Prostate gland (tissue), 2 donors: Measurements from ENCODE around the gene TUT7. TPM values are rescaled to one million over a fixed set of nuclear protein-coding genes. Genes with fewer than 3 reads are reported as not detected.

Source experiments
- DNase-seq: peaks from one replicate; pipeline ENCODE4 v3.0.0-alpha.2; 2019; ENCODE audit warnings: low spot score
- H3K27ac ChIP-seq, 2 donors: fragments of 200-600 bp; sonication (generic); 2 replicates each; pipeline ENCODE4 v1.5.1; 2017 to 2019
- H3K27me3 ChIP-seq: fragments of 200-600 bp; sonication (generic); replicated peaks from 2 replicates; pipeline ENCODE4 v1.5.1; 2019; ENCODE audit not compliant: insufficient read depth
- H3K36me3 ChIP-seq, 2 donors: fragments of 200-600 bp; sonication (generic); 1 replicate in 1 of 2; 2 replicates in 1 of 2; pipeline versions ENCODE4 v1.5.1 to v1.8.1; 2017 to 2019
- H3K4me1 ChIP-seq: fragments of 200-600 bp; sonication (generic); replicated peaks from 2 replicates; pipeline ENCODE4 v1.5.1; 2019
- H3K4me3 ChIP-seq, 2 donors: fragments of 200-600 bp; sonication (generic); 2 replicates each; pipeline ENCODE4 v1.5.1; 2017 to 2019
- H3K9me3 ChIP-seq: fragments of 200-600 bp; sonication (generic); 2 replicates; pipeline ENCODE4 v1.5.1; 2017
- POLR2A ChIP-seq: fragments of 450-650 bp; IDR thresholded peaks from one replicate; pipeline ENCODE4 v1.6.1; 2016; ENCODE audit warnings: antibody characterized with exemption, mild to moderate bottlenecking
- POLR2AphosphoS5 ChIP-seq: sonication (generic); formaldehyde crosslinking; IDR thresholded peaks from one replicate; pipeline ENCODE4 v1.6.1; 2017; ENCODE audit warnings: antibody characterized with exemption
- WGBS: methylation state at CpG from one replicate; pipeline ENCODE4 v1.1.5; 2018; 5-methylcytosine and 5-hydroxymethylcytosine counted together
- intact Hi-C: fragments of 100-400 bp; cut with DNase I; formaldehyde crosslinking; loops from one replicate; pipeline ENCODE4 v1.14.2; 2022
- small RNA-seq, 2 donors: library from RNA; depleted of rRNA; stranded (forward); fragments of <200 nt; gene quantifications; one replicate each; pipeline ENCODE3, GENCODE V24; 2016
- total RNA-seq, 2 donors: library from RNA; depleted of rRNA; stranded (reverse); fragments of >200 nt; gene quantifications; one replicate each; pipeline ENCODE4 v1.1.0, GENCODE V29; 2016
- TF ChIP-seq, protein P1 (sequence below), 4 experiments: fragments of 200-600 bp in 2 of 4; fragments of 450-650 bp in 2 of 4; sonication (generic) in 2 of 4; IDR thresholded peaks; 1 replicate in 3 of 4; 2 replicates in 1 of 4; pipeline ENCODE4 v1.5.1; 2016 to 2019; ENCODE audit warnings: antibody characterized with exemption in 4 of 4, mild to moderate bottlenecking in 2 of 4, moderate library complexity in 2 of 4

Gene TUT7
- total RNA-seq, 2 donors from 2014 or later, result 44.0 to 112 TPM

DNA sequence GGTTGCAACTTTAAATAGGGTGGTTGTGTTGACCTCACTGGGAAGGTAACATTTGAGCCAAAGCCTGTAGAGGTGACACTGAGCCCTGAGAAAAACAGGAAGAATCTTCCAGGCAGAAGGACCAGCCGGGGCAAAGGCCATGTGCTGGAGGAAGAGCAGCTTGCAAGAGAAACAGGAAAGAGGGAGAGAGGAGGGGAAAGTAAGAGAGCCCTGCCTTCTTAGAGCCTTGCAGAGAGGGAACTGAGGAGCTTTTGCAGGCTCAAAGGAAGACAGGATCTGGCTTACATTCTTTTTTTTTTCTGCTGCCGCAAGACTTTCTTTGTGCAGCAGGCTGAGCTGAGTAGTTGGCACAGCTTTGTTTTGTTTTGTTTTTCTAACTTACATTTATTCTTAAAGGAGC, 112.1 kb downstream of the TUT7 start:
- WGBS, result 39% methylated on average over 2 of the region's 2 CpGs
- no peak overlapping the region for H3K27ac ChIP-seq
- H3K4me1 ChIP-seq, result no peaks in the 10 kb centered on the region
- no peaks in the 10 kb centered on the region for H3K27me3 ChIP-seq
- no peak overlapping the region for H3K4me3 ChIP-seq
- intact Hi-C loops, result no loop called here
- no peaks in the 10 kb centered on the region for H3K9me3 ChIP-seq
- TF ChIP-seq, protein P1, sequence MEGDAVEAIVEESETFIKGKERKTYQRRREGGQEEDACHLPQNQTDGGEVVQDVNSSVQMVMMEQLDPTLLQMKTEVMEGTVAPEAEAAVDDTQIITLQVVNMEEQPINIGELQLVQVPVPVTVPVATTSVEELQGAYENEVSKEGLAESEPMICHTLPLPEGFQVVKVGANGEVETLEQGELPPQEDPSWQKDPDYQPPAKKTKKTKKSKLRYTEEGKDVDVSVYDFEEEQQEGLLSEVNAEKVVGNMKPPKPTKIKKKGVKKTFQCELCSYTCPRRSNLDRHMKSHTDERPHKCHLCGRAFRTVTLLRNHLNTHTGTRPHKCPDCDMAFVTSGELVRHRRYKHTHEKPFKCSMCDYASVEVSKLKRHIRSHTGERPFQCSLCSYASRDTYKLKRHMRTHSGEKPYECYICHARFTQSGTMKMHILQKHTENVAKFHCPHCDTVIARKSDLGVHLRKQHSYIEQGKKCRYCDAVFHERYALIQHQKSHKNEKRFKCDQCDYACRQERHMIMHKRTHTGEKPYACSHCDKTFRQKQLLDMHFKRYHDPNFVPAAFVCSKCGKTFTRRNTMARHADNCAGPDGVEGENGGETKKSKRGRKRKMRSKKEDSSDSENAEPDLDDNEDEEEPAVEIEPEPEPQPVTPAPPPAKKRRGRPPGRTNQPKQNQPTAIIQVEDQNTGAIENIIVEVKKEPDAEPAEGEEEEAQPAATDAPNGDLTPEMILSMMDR (IDR thresholded peaks at IDR 0.05), result no peak
- TF ChIP-seq POLR2AphosphoS5 (no peak), POLR2A (no peak)
- H3K36me3 ChIP-seq, result no peaks in the 10 kb centered on the region
- DNase-seq, result no peak

DNA sequence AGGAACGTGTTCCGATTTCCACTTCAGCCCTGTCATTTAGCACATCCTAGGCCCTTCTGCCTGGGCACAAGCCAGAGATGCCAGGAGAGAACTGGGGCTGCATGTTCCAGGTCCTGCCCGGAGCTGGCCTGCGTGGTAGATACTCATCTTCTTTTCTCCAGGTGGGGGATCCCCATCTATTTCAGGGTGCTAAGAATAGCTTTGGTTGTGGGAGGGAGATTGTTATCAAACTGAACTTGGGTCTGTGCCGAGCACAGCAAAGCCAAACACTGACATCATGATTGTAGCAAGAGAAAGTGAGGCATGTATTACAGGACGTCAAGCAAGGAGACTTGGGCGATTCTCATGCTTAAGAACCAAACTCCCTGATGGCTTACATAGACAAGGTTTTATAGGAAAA, 113.0 kb downstream of the TUT7 start:
- 44% methylated on average over 7 of the region's 7 CpGs for WGBS
- no peak overlapping the region for H3K4me3 ChIP-seq
- TF ChIP-seq POLR2A (no peak), POLR2AphosphoS5 (no peak)
- TF ChIP-seq, protein P1 (IDR thresholded peaks at IDR 0.05), result no peak
- H3K27me3 ChIP-seq, result no peaks in the 10 kb centered on the region
- no peaks in the 10 kb centered on the region for H3K9me3 ChIP-seq
- intact Hi-C loops, result no loop called here
- no peak overlapping the region for H3K27ac ChIP-seq
- H3K36me3 ChIP-seq, result no peaks in the 10 kb centered on the region
- H3K4me1 ChIP-seq, result no peaks in the 10 kb centered on the region
- DNase-seq, result no peak

DNA sequence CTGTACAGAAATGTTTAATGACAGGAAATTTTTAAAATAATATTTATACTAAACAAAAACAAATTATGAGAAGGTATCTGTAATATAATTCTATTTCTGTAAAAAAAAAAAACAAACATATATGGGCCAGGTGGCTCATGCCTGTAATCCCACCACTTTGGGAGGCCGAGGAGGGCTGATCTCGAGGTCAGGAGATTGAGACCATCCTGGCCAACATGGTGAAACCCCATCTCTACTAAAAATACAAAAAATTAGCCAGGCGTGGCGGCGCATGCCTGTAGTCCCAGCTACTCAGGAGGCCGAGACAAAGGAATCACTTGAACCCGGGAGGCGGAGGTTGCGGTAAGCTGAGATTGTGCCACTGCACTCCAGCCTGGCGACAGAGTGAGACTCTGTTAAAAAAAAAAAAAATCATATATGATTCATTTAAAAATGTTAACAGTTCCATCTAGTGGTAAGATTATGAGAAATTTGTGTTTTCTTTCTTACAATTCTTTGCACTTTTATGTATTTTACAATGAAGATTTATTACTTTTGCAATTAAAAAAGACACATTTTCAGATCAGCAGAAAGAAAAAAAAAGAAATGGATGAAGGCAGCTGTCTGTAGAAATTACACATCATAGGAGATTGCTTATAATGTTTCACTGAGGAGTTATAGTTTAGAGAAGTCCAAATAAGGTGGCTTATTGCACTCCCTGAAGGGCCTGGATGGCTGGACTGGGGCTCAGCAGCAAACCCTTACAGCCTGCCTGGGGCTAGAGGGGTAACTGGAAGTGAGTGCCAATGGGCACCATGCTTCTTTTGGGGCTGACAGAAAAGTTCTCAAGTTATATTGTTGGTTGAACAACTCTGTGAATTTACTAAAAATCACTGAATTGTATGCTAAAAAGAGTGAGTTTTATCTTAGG, 115.1 kb downstream of the TUT7 start:
- H3K4me3 ChIP-seq, result no peak overlapping the region
- TF ChIP-seq, protein P1 (IDR thresholded peaks at IDR 0.05), result no peak
- TF ChIP-seq POLR2A (no peak), POLR2AphosphoS5 (no peak)
- DNase-seq, result no peak
- no peak overlapping the region for H3K27ac ChIP-seq
- 70% methylated on average over 10 of the region's 10 CpGs for WGBS
- no peaks in the 10 kb centered on the region for H3K27me3 ChIP-seq
- no peaks in the 10 kb centered on the region for H3K9me3 ChIP-seq
- H3K4me1 ChIP-seq, result no peaks in the 10 kb centered on the region
- intact Hi-C loops, result no loop called here
- H3K36me3 ChIP-seq, result no peaks in the 10 kb centered on the region

Small RNAs within 50 kb of the gene (small RNA-seq; reads per million reads assigned to genes)
- gene RN7SKP264, result 0 reads per million in 2 donors

Other genes with a start within 250 kb of the TUT7 start
- 1 to 10 TPM in 1 of 2 donors, not detected in 1; 1.6 TPM for gene C9orf153, start 94.8 kb downstream of the TUT7 start, total RNA-seq
- gene ISCA1, start 71.9 kb downstream of the TUT7 start, total RNA-seq, result 10 to 100 TPM; 39.4 to 51.9 TPM